Measurements from ENCODE around the gene PRPF19. TPM values are rescaled to one million over a fixed set of nuclear protein-coding genes. Genes with fewer than 3 reads are reported as not detected.

Gene PRPF19
- 124 TPM for polyA plus RNA-seq (2013, experiment 1 of 2)
- polyA plus RNA-seq (2013, experiment 2 of 2): 124 TPM

DNA sequence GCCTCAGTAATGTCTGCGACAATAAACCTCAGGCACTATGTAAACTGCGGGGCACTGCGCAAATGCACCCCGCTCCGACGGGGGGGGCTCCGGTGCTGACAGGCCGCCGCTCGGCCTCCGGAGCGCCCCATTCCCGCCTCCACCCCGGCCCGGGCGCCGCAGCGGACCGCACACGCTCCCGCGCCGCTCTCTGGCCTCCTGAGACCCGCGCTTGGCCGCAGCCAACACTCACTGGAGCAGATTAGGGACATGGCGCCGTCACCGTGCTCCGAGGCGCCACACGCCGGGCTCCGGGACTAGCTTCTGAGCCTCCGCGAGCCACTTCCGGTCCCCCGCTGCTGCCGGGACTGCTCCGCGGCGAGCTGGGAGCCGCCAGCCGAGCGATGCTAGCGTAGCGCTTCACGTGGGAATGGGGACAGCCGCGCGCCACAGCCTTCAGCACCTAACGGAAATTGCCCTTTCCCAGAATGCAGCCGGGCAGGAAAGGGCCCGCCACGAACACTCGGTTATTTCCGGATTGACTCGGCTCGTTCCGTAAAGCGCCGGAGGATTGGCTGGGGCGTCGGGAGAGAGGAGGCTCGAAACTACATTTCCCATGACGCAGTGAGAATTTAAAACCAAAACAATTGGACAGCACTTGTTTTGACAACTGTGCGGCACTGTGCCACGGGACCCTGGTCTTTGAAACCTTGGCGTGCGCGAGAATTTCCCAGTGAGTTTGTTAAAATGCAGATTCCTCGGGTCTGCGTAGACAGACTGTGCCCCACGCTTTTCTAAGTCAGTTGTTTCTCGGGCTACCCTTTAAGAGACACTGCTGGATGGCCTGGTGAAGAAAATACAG, at the start of gene PRPF19:
TSS of gene PRPF19 (minus strand) at position 454 of the 841 bp plus-strand sequence. CDS start at position 251, 203 bp downstream.
- peak within 1 kb of the TSS; percentile 96 for H3K4ac ChIP-seq (ENCODE audit: low read depth, low read length)
- no peaks in the 10 kb centered on the region for H3K4me1 ChIP-seq (ENCODE audit: control insufficient read depth, low read depth, low read length)
- no peak within 1 kb of the TSS for H2BK120ac ChIP-seq (ENCODE audit: low read depth, low read length)
- WGBS (ENCODE audit: extremely low coverage, insufficient coverage, low lambda C conversion rate): no CpG with 5 or more reads among the region's 75 CpGs
- no peak within 1 kb of the TSS for H4K5ac ChIP-seq (ENCODE audit: low read length)
- peaks cover 38% of the 10 kb centered on the region for H3K79me2 ChIP-seq (ENCODE audit: control insufficient read depth, insufficient read depth, low read length)
- H3K79me1 ChIP-seq (ENCODE audit: low read length): peaks cover 16% of the 10 kb centered on the region
- peak within 1 kb of the TSS; percentile 72 for H3K4me3 ChIP-seq (ENCODE audit: low read length)
- H3K4me2 ChIP-seq (ENCODE audit: low read length): peak within 1 kb of the TSS; percentile 88
- H3K23ac ChIP-seq (ENCODE audit: low read length): no peak within 1 kb of the TSS
- DNase-seq: peak; percentile 98
- H3K9ac ChIP-seq (ENCODE audit: low read length): peak within 1 kb of the TSS; percentile 83
- H3K27ac ChIP-seq (ENCODE audit: low read depth, low read length): peak within 1 kb of the TSS; percentile 90
- H2BK5ac ChIP-seq (ENCODE audit: low read length): no peak within 1 kb of the TSS
- H3K27me3 ChIP-seq (ENCODE audit: insufficient read depth, low read length, poor library complexity): no peaks in the 10 kb centered on the region
- no peak within 1 kb of the TSS for H2BK15ac ChIP-seq (replicated peaks; ENCODE audit: low read depth)
- peak within 1 kb of the TSS; percentile 98 for H3K56ac ChIP-seq (ENCODE audit: low read length)
- H2AK5ac ChIP-seq (ENCODE audit: low read length): no peak within 1 kb of the TSS
- H3K18ac ChIP-seq (ENCODE audit: low read length): peak within 1 kb of the TSS; percentile 65
- H4K8ac ChIP-seq (ENCODE audit: low read depth, low read length): no peak within 1 kb of the TSS
- peaks cover 11% of the 10 kb centered on the region for H3K36me3 ChIP-seq (ENCODE audit: control insufficient read depth, insufficient read depth, low read length)

DNA sequence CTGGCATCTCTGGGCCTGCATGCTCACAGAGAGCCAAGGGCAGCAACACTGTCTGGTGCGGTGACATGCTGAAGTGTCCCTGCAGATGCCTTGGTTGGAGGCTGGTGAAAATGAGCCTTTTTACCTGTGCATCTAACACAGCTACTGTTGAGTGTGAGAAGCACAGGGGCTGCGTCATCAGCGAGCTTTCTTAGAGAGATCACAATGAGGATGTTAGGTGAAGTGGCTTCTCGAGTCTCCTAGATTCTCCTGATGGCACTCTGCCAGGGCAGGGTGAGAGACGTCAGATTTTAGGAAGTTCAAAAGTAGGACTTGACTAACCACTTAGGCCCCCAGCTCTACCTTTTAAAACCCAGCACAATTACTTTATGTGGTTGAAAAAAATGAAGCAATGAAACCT, 49.2 kb upstream of the PRPF19 start:
- no CpG with 5 or more reads among the region's 5 CpGs for WGBS (ENCODE audit: extremely low coverage, insufficient coverage, low lambda C conversion rate)
- no peak overlapping the region for H2AK5ac ChIP-seq (ENCODE audit: low read length)
- H3K27ac ChIP-seq (ENCODE audit: low read depth, low read length): no peak overlapping the region
- DNase-seq: no peak
- H3K27me3 ChIP-seq (ENCODE audit: insufficient read depth, low read length, poor library complexity): no peaks in the 10 kb centered on the region
- H3K4me2 ChIP-seq (ENCODE audit: low read length): no peak overlapping the region
- no peak overlapping the region for H2BK120ac ChIP-seq (ENCODE audit: low read depth, low read length)
- H3K56ac ChIP-seq (ENCODE audit: low read length): peak overlapping the region; percentile 25
- H2BK15ac ChIP-seq (replicated peaks; ENCODE audit: low read depth): no peak overlapping the region
- no peak overlapping the region for H3K23ac ChIP-seq (ENCODE audit: low read length)
- H3K79me2 ChIP-seq (ENCODE audit: control insufficient read depth, insufficient read depth, low read length): no peaks in the 10 kb centered on the region
- H3K18ac ChIP-seq (ENCODE audit: low read length): no peak overlapping the region
- H4K5ac ChIP-seq (ENCODE audit: low read length): no peak overlapping the region
- H2BK5ac ChIP-seq (ENCODE audit: low read length): no peak overlapping the region
- no peaks in the 10 kb centered on the region for H3K36me3 ChIP-seq (ENCODE audit: control insufficient read depth, insufficient read depth, low read length)
- H3K4ac ChIP-seq (ENCODE audit: low read depth, low read length): no peak overlapping the region
- H4K8ac ChIP-seq (ENCODE audit: low read depth, low read length): no peak overlapping the region
- no peak overlapping the region for H3K4me3 ChIP-seq (ENCODE audit: low read length)
- peaks cover 4% of the 10 kb centered on the region for H3K4me1 ChIP-seq (ENCODE audit: control insufficient read depth, low read depth, low read length)
- H3K9ac ChIP-seq (ENCODE audit: low read length): no peak overlapping the region
- H3K79me1 ChIP-seq (ENCODE audit: low read length): no peaks in the 10 kb centered on the region

DNA sequence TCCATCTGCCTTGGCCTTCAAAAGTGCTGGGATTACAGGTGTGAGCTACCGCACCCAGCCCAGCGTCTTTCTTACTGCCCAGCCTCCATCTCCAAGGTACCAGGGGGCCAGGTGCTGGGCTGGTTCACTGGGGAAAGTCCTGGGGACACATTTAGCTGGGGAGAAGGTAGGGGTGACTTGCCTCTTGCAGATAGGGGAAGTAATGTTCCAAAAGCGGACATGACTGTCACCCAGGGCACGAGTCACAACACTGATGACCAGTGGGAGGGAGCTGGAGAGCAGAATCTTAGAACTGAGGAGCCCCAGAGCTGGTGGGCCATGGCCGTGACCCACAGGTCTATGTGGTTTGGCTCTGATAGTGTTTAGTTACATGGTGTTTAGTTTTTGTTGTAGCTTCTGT, 48.0 kb upstream of the PRPF19 start:
- Histone ChIP-seq H4K5ac (ENCODE audit: low read length) (no peak overlapping the region), H3K9ac (ENCODE audit: low read length) (no peak overlapping the region), H3K27me3 (ENCODE audit: insufficient read depth, low read length, poor library complexity) (no peaks in the 10 kb centered on the region), H2BK5ac (ENCODE audit: low read length) (no peak overlapping the region), H4K8ac (ENCODE audit: low read depth, low read length) (no peak overlapping the region), H2BK120ac (ENCODE audit: low read depth, low read length) (no peak overlapping the region), H2BK15ac (replicated peaks; ENCODE audit: low read depth) (no peak overlapping the region), H3K4me2 (ENCODE audit: low read length) (no peak overlapping the region), H3K27ac (ENCODE audit: low read depth, low read length) (no peak overlapping the region), H3K18ac (ENCODE audit: low read length) (no peak overlapping the region), H3K4me3 (ENCODE audit: low read length) (no peak overlapping the region), H3K56ac (ENCODE audit: low read length) (no peak overlapping the region), H2AK5ac (ENCODE audit: low read length) (no peak overlapping the region), H3K79me2 (ENCODE audit: control insufficient read depth, insufficient read depth, low read length) (no peaks in the 10 kb centered on the region), H3K4me1 (ENCODE audit: control insufficient read depth, low read depth, low read length) (peaks cover 4% of the 10 kb centered on the region), H3K36me3 (ENCODE audit: control insufficient read depth, insufficient read depth, low read length) (no peaks in the 10 kb centered on the region), H3K23ac (ENCODE audit: low read length) (no peak overlapping the region), H3K4ac (ENCODE audit: low read depth, low read length) (no peak overlapping the region), H3K79me1 (ENCODE audit: low read length) (no peaks in the 10 kb centered on the region)
- DNase-seq: no peak
- no CpG with 5 or more reads among the region's 5 CpGs for WGBS (ENCODE audit: extremely low coverage, insufficient coverage, low lambda C conversion rate)

DNA sequence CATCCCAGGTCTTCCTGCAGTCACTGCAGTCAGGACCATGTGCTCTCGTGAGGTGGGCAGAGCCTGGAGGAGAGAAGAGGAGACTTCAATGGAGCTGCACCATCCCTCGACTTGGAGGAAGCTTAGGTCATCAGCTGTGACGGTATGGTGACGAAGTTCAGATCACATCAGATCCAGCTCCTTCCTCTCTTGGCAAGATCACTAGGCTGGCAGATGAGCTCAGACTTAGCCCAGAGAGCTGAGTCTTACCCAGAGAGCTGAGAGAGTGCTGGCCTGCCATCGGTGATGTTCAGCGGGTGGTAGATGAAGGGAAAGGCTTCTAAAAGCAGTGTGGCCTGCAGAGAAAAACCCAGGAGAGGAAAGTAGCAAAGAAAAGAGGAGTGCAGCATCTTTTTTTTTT, 47.4 kb upstream of the PRPF19 start:
- H3K36me3 ChIP-seq (ENCODE audit: control insufficient read depth, insufficient read depth, low read length): no peaks in the 10 kb centered on the region
- H3K18ac ChIP-seq (ENCODE audit: low read length): no peak overlapping the region
- H4K8ac ChIP-seq (ENCODE audit: low read depth, low read length): no peak overlapping the region
- H3K79me1 ChIP-seq (ENCODE audit: low read length): no peaks in the 10 kb centered on the region
- peak; percentile 6 for DNase-seq
- H3K4me1 ChIP-seq (ENCODE audit: control insufficient read depth, low read depth, low read length): peaks cover 4% of the 10 kb centered on the region
- no peak overlapping the region for H2BK120ac ChIP-seq (ENCODE audit: low read depth, low read length)
- no peaks in the 10 kb centered on the region for H3K27me3 ChIP-seq (ENCODE audit: insufficient read depth, low read length, poor library complexity)
- no peak overlapping the region for H3K23ac ChIP-seq (ENCODE audit: low read length)
- H2AK5ac ChIP-seq (ENCODE audit: low read length): no peak overlapping the region
- no CpG with 5 or more reads among the region's 6 CpGs for WGBS (ENCODE audit: extremely low coverage, insufficient coverage, low lambda C conversion rate)
- no peak overlapping the region for H4K5ac ChIP-seq (ENCODE audit: low read length)
- no peak overlapping the region for H3K27ac ChIP-seq (ENCODE audit: low read depth, low read length)
- no peak overlapping the region for H3K4me3 ChIP-seq (ENCODE audit: low read length)
- no peak overlapping the region for H3K4ac ChIP-seq (ENCODE audit: low read depth, low read length)
- no peak overlapping the region for H2BK5ac ChIP-seq (ENCODE audit: low read length)
- no peak overlapping the region for H2BK15ac ChIP-seq (replicated peaks; ENCODE audit: low read depth)
- no peak overlapping the region for H3K9ac ChIP-seq (ENCODE audit: low read length)
- no peak overlapping the region for H3K56ac ChIP-seq (ENCODE audit: low read length)
- H3K4me2 ChIP-seq (ENCODE audit: low read length): no peak overlapping the region
- no peaks in the 10 kb centered on the region for H3K79me2 ChIP-seq (ENCODE audit: control insufficient read depth, insufficient read depth, low read length)

DNA sequence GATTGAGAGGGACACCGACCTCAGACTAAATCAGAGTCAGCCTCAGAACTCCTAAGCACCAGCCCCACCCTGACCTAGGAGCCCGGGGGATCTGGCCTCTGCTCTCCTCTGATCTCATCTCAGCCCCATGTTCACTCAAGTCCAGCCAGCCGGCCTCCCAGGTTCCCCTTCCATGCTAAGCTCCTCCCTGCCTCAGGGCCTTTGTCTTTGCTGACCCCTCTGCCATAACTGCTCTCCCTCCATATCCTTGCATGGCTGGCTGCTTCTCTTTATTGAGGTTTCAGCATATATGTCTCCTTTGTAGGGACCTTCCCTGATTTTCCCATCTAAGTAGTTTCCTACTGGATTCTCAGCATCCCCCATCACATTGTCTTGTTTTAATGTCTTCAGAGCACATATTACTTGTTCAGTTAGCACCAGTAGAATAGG, 46.4 kb upstream of the PRPF19 start:
- no peak overlapping the region for H2BK120ac ChIP-seq (ENCODE audit: low read depth, low read length)
- peak overlapping the region; percentile 44 for H3K9ac ChIP-seq (ENCODE audit: low read length)
- peak overlapping the region; percentile 71 for H4K5ac ChIP-seq (ENCODE audit: low read length)
- no peak overlapping the region for H3K27ac ChIP-seq (ENCODE audit: low read depth, low read length)
- no CpG with 5 or more reads among the region's 3 CpGs for WGBS (ENCODE audit: extremely low coverage, insufficient coverage, low lambda C conversion rate)
- peaks cover 4% of the 10 kb centered on the region for H3K4me1 ChIP-seq (ENCODE audit: control insufficient read depth, low read depth, low read length)
- no peaks in the 10 kb centered on the region for H3K79me1 ChIP-seq (ENCODE audit: low read length)
- no peaks in the 10 kb centered on the region for H3K36me3 ChIP-seq (ENCODE audit: control insufficient read depth, insufficient read depth, low read length)
- no peak overlapping the region for H3K4me2 ChIP-seq (ENCODE audit: low read length)
- H3K18ac ChIP-seq (ENCODE audit: low read length): no peak overlapping the region
- DNase-seq: peak; percentile 26
- H3K23ac ChIP-seq (ENCODE audit: low read length): no peak overlapping the region
- no peak overlapping the region for H3K4me3 ChIP-seq (ENCODE audit: low read length)
- no peak overlapping the region for H4K8ac ChIP-seq (ENCODE audit: low read depth, low read length)
- no peak overlapping the region for H2AK5ac ChIP-seq (ENCODE audit: low read length)
- no peak overlapping the region for H2BK5ac ChIP-seq (ENCODE audit: low read length)
- no peaks in the 10 kb centered on the region for H3K27me3 ChIP-seq (ENCODE audit: insufficient read depth, low read length, poor library complexity)
- no peaks in the 10 kb centered on the region for H3K79me2 ChIP-seq (ENCODE audit: control insufficient read depth, insufficient read depth, low read length)
- H2BK15ac ChIP-seq (replicated peaks; ENCODE audit: low read depth): no peak overlapping the region
- H3K4ac ChIP-seq (ENCODE audit: low read depth, low read length): no peak overlapping the region
- H3K56ac ChIP-seq (ENCODE audit: low read length): peak overlapping the region; percentile 90
